ENCODE measurements around the gene HIGD1C.

DNA sequence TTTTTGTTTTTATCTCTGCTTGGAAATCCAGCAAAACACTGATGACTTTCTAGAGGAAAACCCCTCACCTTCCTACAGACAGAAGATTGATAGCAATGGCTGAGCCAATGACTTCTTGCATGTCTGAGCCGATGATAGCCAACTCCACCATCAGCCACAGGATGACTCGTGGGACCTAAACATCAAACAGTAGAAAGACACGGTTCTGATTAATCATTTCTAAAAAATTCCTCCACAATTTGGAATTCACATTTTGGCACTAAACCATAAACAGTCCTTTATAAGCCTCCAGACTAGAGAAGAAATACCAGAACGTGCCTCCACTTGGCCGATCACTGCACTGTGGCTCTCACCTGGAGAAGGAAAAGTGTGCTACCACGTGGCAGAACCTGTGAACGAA, 47.9 kb downstream of the HIGD1C start:
- TF ChIP-seq, protein P1, sequence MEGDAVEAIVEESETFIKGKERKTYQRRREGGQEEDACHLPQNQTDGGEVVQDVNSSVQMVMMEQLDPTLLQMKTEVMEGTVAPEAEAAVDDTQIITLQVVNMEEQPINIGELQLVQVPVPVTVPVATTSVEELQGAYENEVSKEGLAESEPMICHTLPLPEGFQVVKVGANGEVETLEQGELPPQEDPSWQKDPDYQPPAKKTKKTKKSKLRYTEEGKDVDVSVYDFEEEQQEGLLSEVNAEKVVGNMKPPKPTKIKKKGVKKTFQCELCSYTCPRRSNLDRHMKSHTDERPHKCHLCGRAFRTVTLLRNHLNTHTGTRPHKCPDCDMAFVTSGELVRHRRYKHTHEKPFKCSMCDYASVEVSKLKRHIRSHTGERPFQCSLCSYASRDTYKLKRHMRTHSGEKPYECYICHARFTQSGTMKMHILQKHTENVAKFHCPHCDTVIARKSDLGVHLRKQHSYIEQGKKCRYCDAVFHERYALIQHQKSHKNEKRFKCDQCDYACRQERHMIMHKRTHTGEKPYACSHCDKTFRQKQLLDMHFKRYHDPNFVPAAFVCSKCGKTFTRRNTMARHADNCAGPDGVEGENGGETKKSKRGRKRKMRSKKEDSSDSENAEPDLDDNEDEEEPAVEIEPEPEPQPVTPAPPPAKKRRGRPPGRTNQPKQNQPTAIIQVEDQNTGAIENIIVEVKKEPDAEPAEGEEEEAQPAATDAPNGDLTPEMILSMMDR (conservative IDR thresholded peaks at IDR 0.05; ENCODE audit: low read depth in 2 of 2): no peak
- TF ChIP-seq POLR2AphosphoS5 (IDR thresholded peaks at IDR 0.05; ENCODE audit: low read depth): no peak
- no peak for TF ChIP-seq CREB1 (CRISPR knock-in tag; IDR thresholded peaks at IDR 0.05; ENCODE audit: low read depth)
